Right ventricle myocardium inferior (tissue), 1 donor: ENCODE measurements around the gene PDE11A. TPM values are rescaled to one million over a fixed set of nuclear protein-coding genes. Genes with fewer than 3 reads are reported as not detected.

Experiments
- ATAC-seq: fragments of 200-7000 bp; cut with Tn5 transposase; one replicate; pipeline ENCODE4 v1.9.1; 2020; ENCODE audit warnings: mild to moderate bottlenecking, moderate library complexity
- DNase-seq: peaks from one replicate; pipeline ENCODE4 v3.0.0; 2021; ENCODE audit errors: missing footprints
- intact Hi-C: fragments of 100-400 bp; cut with DNase I; formaldehyde crosslinking; loops from one replicate; pipeline ENCODE4 v1.11.0; 2022
- total RNA-seq: library from RNA; stranded (reverse); fragmentation: NEBNext Ultra II Directional; extraction: Animal tissue kit (Norgen Biotek cat#: 25700); gene quantifications from one replicate; pipeline ENCODE4 v1.2.1, GENCODE V29; 2021
- donor health status: DM: no; HTN: yes; CAD: no; lungs with severe emphysema.

PDE11A gene
- total RNA-seq, 1 donor from 2014 or later = 4.4 TPM

- DNase-seq = no peak
- no peak for ATAC-seq
- intact Hi-C loops = loop anchor here (5.0 kb wide), 1 partner anchor 67 kb away; a partner anchor contains a TSS
Observed at GRCh38 chr2:177619461-177619860, 453.1 kb downstream of the PDE11A start.

GRCh38 chr2:177618255-177619253, 454.0 kb downstream of the PDE11A start:
- DNase-seq (peak; percentile 97), ATAC-seq (peak; percentile 97)
- intact Hi-C loops = loop anchor here (5.0 kb wide), 1 partner anchor 66 kb away; a partner anchor contains a TSS

- no peak for DNase-seq
- intact Hi-C loops = loop anchor here (5.0 kb wide), 1 partner anchor 66 kb away; a partner anchor contains a TSS
- no peak for ATAC-seq
Observed at GRCh38 chr2:177617849-177618248, 454.7 kb downstream of the PDE11A start.

GRCh38 chr2:177616731-177617130, 455.8 kb downstream of the PDE11A start:
- no peak for DNase-seq
- intact Hi-C loops = loop anchor here (5.0 kb wide), 1 partner anchor 64 kb away; a partner anchor contains a TSS
- ATAC-seq = no peak

- intact Hi-C loops = loop anchor here (5.0 kb wide), 1 partner anchor 64 kb away; a partner anchor contains a TSS
- DNase-seq = no peak
- ATAC-seq = no peak
Observed at GRCh38 chr2:177616066-177616465, 456.5 kb downstream of the PDE11A start.

- DNase-seq = no peak
- intact Hi-C loops = no loop called here
- no peak for ATAC-seq
Observed at GRCh38 chr2:177612659-177613058, 459.9 kb downstream of the PDE11A start.

GRCh38 chr2:177611310-177611886, 461.2 kb downstream of the PDE11A start:
- ATAC-seq = no peak
- intact Hi-C loops = no loop called here
- DNase-seq = no peak

GRCh38 chr2:177610813-177611212, 461.8 kb downstream of the PDE11A start:
- no peak for ATAC-seq
- no peak for DNase-seq
- intact Hi-C loops = no loop called here

GRCh38 chr2:177606636-177607035, 465.9 kb downstream of the PDE11A start:
- intact Hi-C loops = loop anchor here (10.0 kb wide), 1 partner anchor 118 kb away; no protein-coding TSS in a partner anchor
- no peak for ATAC-seq
- no peak for DNase-seq

- DNase-seq (no peak), ATAC-seq (peak; percentile 76)
- intact Hi-C loops = loop anchor here (2.0 to 10.0 kb wide), 4 partner anchors 52 to 442 kb away; a partner anchor contains a TSS
Observed at GRCh38 chr2:177604271-177605065, 468.1 kb downstream of the PDE11A start.

- intact Hi-C loops = loop anchor here (2.0 to 10.0 kb wide), 4 partner anchors 51 to 441 kb away; a partner anchor contains a TSS
- no peak for DNase-seq
- ATAC-seq = no peak
Observed at GRCh38 chr2:177603768-177604167, 468.8 kb downstream of the PDE11A start.

- intact Hi-C loops = loop anchor here (5.0 to 10.0 kb wide), 3 partner anchors 51 to 441 kb away; a partner anchor contains a TSS
- ATAC-seq = no peak
- no peak for DNase-seq
Observed at GRCh38 chr2:177603181-177603580, 469.4 kb downstream of the PDE11A start.

- no peak for DNase-seq
- intact Hi-C loops = loop anchor here (5.0 to 10.0 kb wide), 3 partner anchors 50 to 440 kb away; a partner anchor contains a TSS
- no peak for ATAC-seq
Observed at GRCh38 chr2:177602611-177603164, 469.9 kb downstream of the PDE11A start.

GRCh38 chr2:177600917-177601316, 471.7 kb downstream of the PDE11A start:
- ATAC-seq (no peak), DNase-seq (no peak)
- intact Hi-C loops = loop anchor here (5.0 to 10.0 kb wide), 3 partner anchors 49 to 439 kb away; a partner anchor contains a TSS

GRCh38 chr2:177599956-177600355, 472.6 kb downstream of the PDE11A start:
- intact Hi-C loops = loop anchor here (5.0 to 10.0 kb wide), 4 partner anchors 48 to 438 kb away; a partner anchor contains a TSS
- no peak for ATAC-seq
- DNase-seq = no peak

GRCh38 chr2:177599139-177599688, 473.4 kb downstream of the PDE11A start:
- ATAC-seq = no peak
- intact Hi-C loops = loop anchor here (5.0 kb wide), 1 partner anchor 112 kb away; no protein-coding TSS in a partner anchor

GRCh38 chr2:177598326-177599138, 474.0 kb downstream of the PDE11A start:
- ATAC-seq (peak; percentile 82), DNase-seq (no peak)
- intact Hi-C loops = loop anchor here (5.0 kb wide), 1 partner anchor 111 kb away; no protein-coding TSS in a partner anchor

More at GRCh38 chr2:177599139-177599688, 473.4 kb downstream of the PDE11A start:
- DNase-seq = no peak
